Measurements from ENCODE around the gene MYMX. TPM values are rescaled to one million over a fixed set of nuclear protein-coding genes. Genes with fewer than 3 reads are reported as not detected.

The MYMX gene
- total RNA-seq, 1 donor from 2014 or later, result not detected

DNA sequence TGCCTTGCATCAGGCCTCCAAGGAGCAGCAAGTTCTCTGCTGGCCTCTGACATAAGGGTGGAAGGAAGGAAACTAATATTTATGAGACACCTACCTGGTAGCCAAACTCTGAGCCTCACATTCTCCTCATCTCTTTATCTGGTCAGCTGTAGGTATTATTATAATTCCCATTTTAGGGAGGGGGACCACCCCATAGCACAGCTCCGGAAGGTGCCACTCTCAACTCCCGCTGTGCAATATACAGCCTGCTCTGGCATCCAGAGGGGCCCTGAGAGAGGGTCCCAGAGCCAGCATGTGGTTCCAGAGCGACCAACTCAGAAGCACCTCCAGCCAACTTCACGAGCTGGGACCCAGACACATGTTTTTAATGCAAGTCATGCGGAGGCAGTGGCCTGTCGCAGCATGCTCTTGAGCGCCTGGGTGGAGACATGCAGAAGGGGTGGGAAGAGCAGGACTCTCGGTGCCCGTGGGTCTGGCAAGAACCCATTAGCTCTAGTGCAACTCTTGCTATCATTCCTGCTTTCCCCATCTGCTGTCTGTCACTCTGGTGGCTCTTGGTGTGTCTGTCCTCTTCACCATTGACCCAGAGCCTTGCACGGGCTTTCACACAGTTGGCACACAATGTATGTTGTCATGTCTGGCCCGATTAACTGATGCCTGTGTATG, 15.0 kb upstream of the MYMX start:
- peaks cover 27% of the 10 kb centered on the region for H3K4me1 ChIP-seq
- no peaks in the 10 kb centered on the region for H3K9me3 ChIP-seq
- DNase-seq (ENCODE audit: extremely low spot score in 2 of 2), result no peak
- intact Hi-C loops (cut with DNase I), result no loop called here
- H3K27ac ChIP-seq, result peak overlapping the region; percentile 77
- H3K36me3 ChIP-seq, result no peaks in the 10 kb centered on the region
- no peak overlapping the region for H3K4me3 ChIP-seq
- no peak for TF ChIP-seq POLR2A (IDR thresholded peaks at IDR 0.05)
- TF ChIP-seq, protein P1, sequence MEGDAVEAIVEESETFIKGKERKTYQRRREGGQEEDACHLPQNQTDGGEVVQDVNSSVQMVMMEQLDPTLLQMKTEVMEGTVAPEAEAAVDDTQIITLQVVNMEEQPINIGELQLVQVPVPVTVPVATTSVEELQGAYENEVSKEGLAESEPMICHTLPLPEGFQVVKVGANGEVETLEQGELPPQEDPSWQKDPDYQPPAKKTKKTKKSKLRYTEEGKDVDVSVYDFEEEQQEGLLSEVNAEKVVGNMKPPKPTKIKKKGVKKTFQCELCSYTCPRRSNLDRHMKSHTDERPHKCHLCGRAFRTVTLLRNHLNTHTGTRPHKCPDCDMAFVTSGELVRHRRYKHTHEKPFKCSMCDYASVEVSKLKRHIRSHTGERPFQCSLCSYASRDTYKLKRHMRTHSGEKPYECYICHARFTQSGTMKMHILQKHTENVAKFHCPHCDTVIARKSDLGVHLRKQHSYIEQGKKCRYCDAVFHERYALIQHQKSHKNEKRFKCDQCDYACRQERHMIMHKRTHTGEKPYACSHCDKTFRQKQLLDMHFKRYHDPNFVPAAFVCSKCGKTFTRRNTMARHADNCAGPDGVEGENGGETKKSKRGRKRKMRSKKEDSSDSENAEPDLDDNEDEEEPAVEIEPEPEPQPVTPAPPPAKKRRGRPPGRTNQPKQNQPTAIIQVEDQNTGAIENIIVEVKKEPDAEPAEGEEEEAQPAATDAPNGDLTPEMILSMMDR (IDR thresholded peaks at IDR 0.05), result no peak
- TF ChIP-seq POLR2AphosphoS5 (IDR thresholded peaks at IDR 0.05; ENCODE audit: insufficient read depth in 1 of 2, low read depth in 1 of 2), result peak; percentile 26 to 31
- H3K27me3 ChIP-seq, result no peaks in the 10 kb centered on the region

DNA sequence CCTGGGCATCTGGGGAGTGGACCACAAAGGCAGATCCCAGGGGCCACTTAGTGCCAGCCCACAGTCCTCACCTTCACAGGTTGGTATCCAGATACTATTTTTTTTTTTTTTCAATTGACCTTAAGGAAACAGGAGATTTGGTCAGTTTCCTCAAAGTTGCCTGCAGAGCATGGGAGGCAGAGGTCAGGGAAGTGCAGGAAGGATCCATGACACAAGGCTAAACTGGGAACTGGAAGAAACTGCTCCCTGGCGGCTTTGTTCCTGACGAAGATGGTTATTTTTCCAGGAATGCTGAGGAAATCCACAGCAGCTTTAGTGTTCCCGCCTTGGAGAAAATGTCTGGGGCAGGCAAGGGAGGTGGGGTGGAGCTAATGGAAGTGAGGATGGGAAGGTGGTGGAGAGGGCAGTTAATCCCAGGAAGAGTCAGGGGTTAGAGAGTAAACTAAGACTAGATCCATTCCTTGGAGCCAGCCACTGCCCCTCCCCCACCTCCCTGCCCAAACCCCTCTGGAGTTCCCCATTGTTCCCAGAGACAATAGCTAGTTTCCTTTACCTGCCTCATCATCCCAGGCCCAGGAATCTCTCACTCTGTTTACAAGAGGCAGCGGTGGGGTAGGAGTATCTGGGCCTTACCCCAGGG, 14.3 kb upstream of the MYMX start:
- H3K4me3 ChIP-seq, result no peak overlapping the region
- intact Hi-C loops (cut with DNase I), result no loop called here
- peaks cover 27% of the 10 kb centered on the region for H3K4me1 ChIP-seq
- H3K27me3 ChIP-seq, result no peaks in the 10 kb centered on the region
- no peak for DNase-seq (ENCODE audit: extremely low spot score in 2 of 2)
- H3K9me3 ChIP-seq, result no peaks in the 10 kb centered on the region
- no peaks in the 10 kb centered on the region for H3K36me3 ChIP-seq
- H3K27ac ChIP-seq, result peak overlapping the region; percentile 77
- TF ChIP-seq POLR2A (IDR thresholded peaks at IDR 0.05) (no peak), POLR2AphosphoS5 (IDR thresholded peaks at IDR 0.05; ENCODE audit: insufficient read depth in 1 of 2, low read depth in 1 of 2) (no peak)
- TF ChIP-seq, protein P1 (IDR thresholded peaks at IDR 0.05), result no peak

DNA sequence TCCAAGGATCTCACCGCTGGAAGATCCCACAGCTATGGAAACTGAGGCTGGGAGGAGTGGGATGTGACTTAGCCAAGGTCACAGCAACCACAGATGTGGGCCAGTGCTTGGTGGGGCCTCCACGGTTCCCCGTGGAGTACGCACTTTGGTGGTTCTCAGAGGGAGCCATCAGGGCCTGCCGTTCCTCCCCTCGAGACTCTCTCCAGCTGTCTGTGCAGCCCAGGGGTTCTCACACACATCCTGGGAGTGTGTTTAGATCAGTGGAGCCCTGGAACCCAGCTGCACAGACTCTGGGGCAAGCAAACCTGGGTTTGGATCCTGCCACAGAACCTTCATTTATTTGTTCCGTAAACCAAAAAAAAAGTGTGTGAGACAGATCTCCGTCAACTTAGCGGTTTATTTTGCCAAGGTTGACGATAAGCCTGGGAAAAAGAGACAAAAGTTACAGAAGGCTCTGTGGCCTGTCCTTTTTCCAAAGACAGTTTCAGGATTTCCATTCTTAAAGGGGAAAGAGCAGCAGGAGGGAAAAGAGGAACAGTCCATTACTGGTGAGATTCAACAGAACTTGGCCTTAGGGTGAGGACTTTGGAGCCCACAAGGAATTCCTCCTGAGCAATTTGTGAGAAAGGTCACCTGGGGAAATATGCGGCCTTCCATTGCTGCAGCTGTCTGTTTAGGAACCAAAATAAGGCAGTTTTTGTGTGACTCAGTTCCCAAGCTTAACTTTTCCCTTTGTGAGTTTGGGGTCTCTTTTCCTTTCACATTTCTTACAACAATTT, 13.6 kb upstream of the MYMX start:
- DNase-seq (ENCODE audit: extremely low spot score in 2 of 2), result no peak
- Histone ChIP-seq H3K4me1 (peaks cover 27% of the 10 kb centered on the region), H3K36me3 (no peaks in the 10 kb centered on the region), H3K4me3 (no peak overlapping the region), H3K27ac (peak overlapping the region; percentile 77), H3K27me3 (no peaks in the 10 kb centered on the region), H3K9me3 (no peaks in the 10 kb centered on the region)
- TF ChIP-seq, protein P1 (IDR thresholded peaks at IDR 0.05), result no peak
- TF ChIP-seq POLR2AphosphoS5 (IDR thresholded peaks at IDR 0.05; ENCODE audit: insufficient read depth in 1 of 2, low read depth in 1 of 2), result no peak
- no peak for TF ChIP-seq POLR2A (IDR thresholded peaks at IDR 0.05)
- intact Hi-C loops (cut with DNase I), result no loop called here

DNA sequence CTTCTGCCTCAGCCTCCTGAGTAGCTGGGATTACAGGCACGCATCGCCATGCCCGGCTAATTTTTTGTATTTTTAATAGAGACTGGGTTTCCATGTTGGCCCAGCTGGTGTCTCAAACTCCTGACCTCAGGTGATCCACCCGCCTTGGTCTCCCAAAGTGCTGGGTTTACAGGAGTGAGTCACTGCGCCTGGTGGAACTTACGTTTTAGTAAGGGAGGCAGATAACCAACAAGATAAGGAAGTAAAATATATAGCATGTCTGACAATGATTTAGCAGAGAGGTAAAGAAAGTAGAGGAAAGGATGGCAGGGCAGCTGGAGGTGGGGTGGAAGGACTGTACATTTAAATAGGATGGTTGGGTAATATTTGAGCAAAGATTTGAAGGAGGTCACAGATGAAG, 12.8 kb upstream of the MYMX start:
- TF ChIP-seq POLR2AphosphoS5 (IDR thresholded peaks at IDR 0.05; ENCODE audit: insufficient read depth in 1 of 2, low read depth in 1 of 2), result peak in 1 of 2 donors; percentile 23
- TF ChIP-seq, protein P1 (IDR thresholded peaks at IDR 0.05), result no peak
- TF ChIP-seq POLR2A (IDR thresholded peaks at IDR 0.05), result no peak
- no peak for DNase-seq (ENCODE audit: extremely low spot score in 2 of 2)

More for the DNA sequence above, 12.8 kb upstream of the MYMX start:
- no peaks in the 10 kb centered on the region for H3K36me3 ChIP-seq
- intact Hi-C loops (cut with DNase I), result no loop called here
- no peaks in the 10 kb centered on the region for H3K27me3 ChIP-seq
- H3K27ac ChIP-seq, result no peak overlapping the region
- no peak overlapping the region for H3K4me3 ChIP-seq
- no peaks in the 10 kb centered on the region for H3K9me3 ChIP-seq
- peaks cover 27% of the 10 kb centered on the region for H3K4me1 ChIP-seq
